ENCODE data around the gene PI4KB. TPM values are rescaled to one million over a fixed set of nuclear protein-coding genes. Genes with fewer than 3 reads are reported as not detected.

Gene PI4KB
- total RNA-seq (10 to 100 TPM; 48.3 to 65.2 TPM), polyA plus RNA-seq (10 to 100 TPM; 25.0 to 42.3 TPM)
- long read RNA-seq, donor 1, partial matches to known transcripts, result 18 of 23 reads
- long read RNA-seq, donor 1, other reads (novel, unspliced or antisense), result 0 of 23 reads
- long read RNA-seq, donor 2, partial matches to known transcripts, result 12 of 15 reads
- long read RNA-seq, donor 2, other reads (novel, unspliced or antisense), result 0 of 15 reads
- long read RNA-seq, donor 3, partial matches to known transcripts, result 0 of 2 reads
- long read RNA-seq, donor 3, other reads (novel, unspliced or antisense), result 0 of 2 reads
- long read RNA-seq, donor 4, partial matches to known transcripts, result 5 of 5 reads
- long read RNA-seq, donor 4, other reads (novel, unspliced or antisense), result 0 of 5 reads
- long read RNA-seq, donor 5, transcript PI4KB-203 (11 exons, 3,934 nt), result major isoform, 6 of 14 reads
- long read RNA-seq, donor 5, partial matches to known transcripts, result 6 of 14 reads
- long read RNA-seq, donor 5, other reads (novel, unspliced or antisense), result 0 of 14 reads

GRCh38 chr1:151327223-151327902 is at the start of gene PI4KB:
TSS of gene PI4KB (minus strand) at chr1:151327416. CDS start at chr1:151316481, 10,935 bp downstream.
- Histone ChIP-seq H3K36me3 (ENCODE audit: control insufficient read depth in 4 of 4, insufficient read depth in 4 of 4, low read length in 4 of 4) (peaks cover 0 to 11% (median 6%) of the 10 kb centered on the region in 4 donors), H3K27ac (ENCODE audit: low read depth in 1 of 2, low read length in 1 of 2) (peak within 1 kb of the TSS; percentile 91 to 93), H3K9me3 (ENCODE audit: control insufficient read depth in 4 of 4, insufficient read depth in 3 of 4, low read length in 3 of 4) (no peaks in the 10 kb centered on the region), H3K9ac (ENCODE audit: insufficient read depth in 1 of 2, low read length in 2 of 2) (peak within 1 kb of the TSS; percentile 40 to 96), H3K4me3 (peak within 1 kb of the TSS; percentile 80), H3K4me1 (ENCODE audit: control insufficient read depth in 5 of 5, insufficient read depth in 5 of 5, low read length in 5 of 5) (peaks cover 5 to 23% (median 9%) of the 10 kb centered on the region in 5 donors), H3K27me3 (ENCODE audit: control insufficient read depth in 3 of 3, insufficient read depth in 3 of 3, low read length in 2 of 3) (no peaks in the 10 kb centered on the region)
- TF ChIP-seq CTCF (IDR thresholded peaks at IDR 0.05; ENCODE audit: control extremely low read depth, extremely low read depth), result no peak
- WGBS, 2 donors, result 0% methylated on average over 40 of the region's 40 CpGs
- ATAC-seq (ENCODE audit: insufficient read depth, low FRiP score) (peak; percentile 97), DNase-seq (peak; percentile 96 to 100 (median 99))

GRCh38 chr1:151373196-151373595 is 46.0 kb upstream of the PI4KB start:
- ATAC-seq (ENCODE audit: insufficient read depth, low FRiP score) (no peak), DNase-seq (peak in 1 of 3 donors; percentile 24)
- H3K27me3 ChIP-seq (ENCODE audit: control insufficient read depth in 3 of 3, insufficient read depth in 3 of 3, low read length in 2 of 3), result no peaks in the 10 kb centered on the region
- H3K27ac ChIP-seq (ENCODE audit: low read depth in 1 of 2, low read length in 1 of 2), result no peak overlapping the region
- H3K36me3 ChIP-seq (ENCODE audit: control insufficient read depth in 4 of 4, insufficient read depth in 4 of 4, low read length in 4 of 4), result peaks cover 0 to 6% (median 5%) of the 10 kb centered on the region in 4 donors
- 84 to 96% methylated on average over 14 of the region's 14 CpGs for WGBS, 2 donors
- peaks cover 7 to 38% (median 19%) of the 10 kb centered on the region in 5 donors for H3K4me1 ChIP-seq (ENCODE audit: control insufficient read depth in 5 of 5, insufficient read depth in 5 of 5, low read length in 5 of 5)
- H3K9me3 ChIP-seq (ENCODE audit: control insufficient read depth in 4 of 4, insufficient read depth in 3 of 4, low read length in 3 of 4), result no peaks in the 10 kb centered on the region
- TF ChIP-seq CTCF (IDR thresholded peaks at IDR 0.05; ENCODE audit: control extremely low read depth, extremely low read depth), result no peak
- no peak overlapping the region for H3K9ac ChIP-seq (ENCODE audit: insufficient read depth in 1 of 2, low read length in 2 of 2)
- no peak overlapping the region for H3K4me3 ChIP-seq

- H3K4me1 ChIP-seq (ENCODE audit: control insufficient read depth in 5 of 5, insufficient read depth in 5 of 5, low read length in 5 of 5), result peaks cover 7 to 38% (median 21%) of the 10 kb centered on the region in 5 donors
- 37 to 59% methylated on average over 11 of the region's 11 CpGs for WGBS, 2 donors
- H3K27me3 ChIP-seq (ENCODE audit: control insufficient read depth in 3 of 3, insufficient read depth in 3 of 3, low read length in 2 of 3), result no peaks in the 10 kb centered on the region
- H3K27ac ChIP-seq (ENCODE audit: low read depth in 1 of 2, low read length in 1 of 2), result peak within 1 kb of the TSS; percentile 17 to 85
- ATAC-seq (ENCODE audit: insufficient read depth, low FRiP score), result peak; percentile 61
- H3K4me3 ChIP-seq, result peak within 1 kb of the TSS; percentile 39
- TF ChIP-seq CTCF (IDR thresholded peaks at IDR 0.05; ENCODE audit: control extremely low read depth, extremely low read depth), result no peak
- peak; percentile 93 to 97 (median 96) for DNase-seq
- peaks cover 0 to 13% (median 7%) of the 10 kb centered on the region in 4 donors for H3K36me3 ChIP-seq (ENCODE audit: control insufficient read depth in 4 of 4, insufficient read depth in 4 of 4, low read length in 4 of 4)
- no peaks in the 10 kb centered on the region for H3K9me3 ChIP-seq (ENCODE audit: control insufficient read depth in 4 of 4, insufficient read depth in 3 of 4, low read length in 3 of 4)
- peak within 1 kb of the TSS in 1 of 2 donors; percentile 87 for H3K9ac ChIP-seq (ENCODE audit: insufficient read depth in 1 of 2, low read length in 2 of 2)
Measured at GRCh38 chr1:151372058-151372934, 45.1 kb upstream of the PI4KB start, which contains the start of gene SELENBP1. TSS of gene SELENBP1 (minus strand) at chr1:151372705. CDS start at chr1:151372641, 64 bp downstream.

Data from lung (tissue), 16 donors.